ENCODE measurements around the gene RIMS4. TPM values are rescaled to one million over a fixed set of nuclear protein-coding genes. Genes with fewer than 3 reads are reported as not detected.

Gene RIMS4
- total RNA-seq, 4 donors from 2014 or later = 2.8 to 13.8 (median 7.9) TPM

DNA sequence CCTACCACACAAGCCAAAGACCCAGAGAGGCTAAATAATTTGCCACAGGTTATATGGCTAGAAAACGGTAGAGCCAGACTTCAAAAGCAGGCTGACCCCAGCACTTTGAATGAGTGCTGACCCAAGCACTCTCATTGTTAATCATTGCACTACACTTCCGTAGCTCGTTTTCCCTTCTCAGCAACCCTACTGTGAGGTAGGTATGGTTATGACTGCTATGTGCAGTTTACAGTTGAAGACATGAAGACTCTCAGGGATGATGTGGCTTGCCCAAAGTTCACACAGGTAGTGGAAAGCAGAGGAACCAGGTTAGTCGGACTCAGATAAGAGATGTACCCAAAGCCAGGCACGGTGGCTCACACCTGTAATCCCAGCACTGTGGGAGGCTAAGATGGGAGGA lies 33.5 kb upstream of the RIMS4 start:
- TF ChIP-seq, protein P1, sequence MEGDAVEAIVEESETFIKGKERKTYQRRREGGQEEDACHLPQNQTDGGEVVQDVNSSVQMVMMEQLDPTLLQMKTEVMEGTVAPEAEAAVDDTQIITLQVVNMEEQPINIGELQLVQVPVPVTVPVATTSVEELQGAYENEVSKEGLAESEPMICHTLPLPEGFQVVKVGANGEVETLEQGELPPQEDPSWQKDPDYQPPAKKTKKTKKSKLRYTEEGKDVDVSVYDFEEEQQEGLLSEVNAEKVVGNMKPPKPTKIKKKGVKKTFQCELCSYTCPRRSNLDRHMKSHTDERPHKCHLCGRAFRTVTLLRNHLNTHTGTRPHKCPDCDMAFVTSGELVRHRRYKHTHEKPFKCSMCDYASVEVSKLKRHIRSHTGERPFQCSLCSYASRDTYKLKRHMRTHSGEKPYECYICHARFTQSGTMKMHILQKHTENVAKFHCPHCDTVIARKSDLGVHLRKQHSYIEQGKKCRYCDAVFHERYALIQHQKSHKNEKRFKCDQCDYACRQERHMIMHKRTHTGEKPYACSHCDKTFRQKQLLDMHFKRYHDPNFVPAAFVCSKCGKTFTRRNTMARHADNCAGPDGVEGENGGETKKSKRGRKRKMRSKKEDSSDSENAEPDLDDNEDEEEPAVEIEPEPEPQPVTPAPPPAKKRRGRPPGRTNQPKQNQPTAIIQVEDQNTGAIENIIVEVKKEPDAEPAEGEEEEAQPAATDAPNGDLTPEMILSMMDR (IDR thresholded peaks at IDR 0.05) = no peak
- TF ChIP-seq POLR2A (IDR thresholded peaks at IDR 0.05) = no peak
- 75 to 79% methylated on average over 5 of the region's 5 CpGs for WGBS, 2 donors

DNA sequence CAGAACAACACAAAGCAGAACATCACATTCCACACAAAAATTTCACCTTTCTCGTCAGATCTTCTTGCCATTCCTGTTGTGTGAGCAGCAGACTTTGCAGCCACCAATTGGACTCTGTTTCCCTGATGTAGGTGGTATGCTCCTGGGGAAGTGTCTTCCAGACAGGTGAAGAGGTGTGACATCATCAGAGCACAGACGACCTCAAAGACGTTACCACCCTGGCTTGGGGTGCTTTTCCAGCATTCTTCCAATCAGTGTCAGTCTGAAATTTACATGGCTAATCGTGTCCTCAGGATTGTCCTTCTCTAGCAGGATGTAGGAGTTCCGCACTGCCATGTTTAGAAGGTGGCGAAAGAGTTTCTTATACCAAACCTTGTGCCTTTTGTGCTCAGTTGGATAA lies 31.6 kb upstream of the RIMS4 start:
- no peak overlapping the region for H3K27ac ChIP-seq
- H3K4me1 ChIP-seq = no peaks in the 10 kb centered on the region
- TF ChIP-seq POLR2A (IDR thresholded peaks at IDR 0.05) = no peak
- TF ChIP-seq, protein P1 (IDR thresholded peaks at IDR 0.05) = no peak
- DNase-seq = no peak
- H3K9me3 ChIP-seq = no peaks in the 10 kb centered on the region
- no peak overlapping the region for H3K4me3 ChIP-seq (replicated peaks in 1 of 3)
- 68 to 81% methylated on average over 6 of the region's 6 CpGs for WGBS, 2 donors
- H3K36me3 ChIP-seq = no peaks in the 10 kb centered on the region
- H3K27me3 ChIP-seq = no peaks in the 10 kb centered on the region
- intact Hi-C loops (cut with DNase I) = no loop called here

More for the DNA sequence above, 33.5 kb upstream of the RIMS4 start:
- Histone ChIP-seq H3K27ac (no peak overlapping the region), H3K9me3 (no peaks in the 10 kb centered on the region), H3K27me3 (no peaks in the 10 kb centered on the region), H3K36me3 (no peaks in the 10 kb centered on the region), H3K4me3 (replicated peaks in 1 of 3) (no peak overlapping the region), H3K4me1 (no peaks in the 10 kb centered on the region)
- intact Hi-C loops (cut with DNase I) = no loop called here
- no peak for DNase-seq

- TF ChIP-seq, protein P1 (IDR thresholded peaks at IDR 0.05) = no peak
- TF ChIP-seq POLR2A (IDR thresholded peaks at IDR 0.05) = no peak
- no peak for DNase-seq
- intact Hi-C loops (cut with DNase I) = no loop called here
- WGBS, 2 donors = 89 to 92% methylated on average over 5 of the region's 5 CpGs
- H3K27me3 ChIP-seq = no peaks in the 10 kb centered on the region
- H3K4me3 ChIP-seq (replicated peaks in 1 of 3) = no peak overlapping the region
- H3K9me3 ChIP-seq = no peaks in the 10 kb centered on the region
- no peaks in the 10 kb centered on the region for H3K4me1 ChIP-seq
- H3K27ac ChIP-seq = no peak overlapping the region
- no peaks in the 10 kb centered on the region for H3K36me3 ChIP-seq
Observed at GRCh38 chr20:44840826-44841225, 30.5 kb upstream of the RIMS4 start.

- Histone ChIP-seq H3K27me3 (no peaks in the 10 kb centered on the region), H3K27ac (no peak overlapping the region), H3K36me3 (no peaks in the 10 kb centered on the region), H3K4me1 (no peaks in the 10 kb centered on the region), H3K4me3 (replicated peaks in 1 of 3) (no peak overlapping the region), H3K9me3 (no peaks in the 10 kb centered on the region)
- DNase-seq = no peak
- 91 to 94% methylated on average over 5 of the region's 5 CpGs for WGBS, 2 donors
- intact Hi-C loops (cut with DNase I) = no loop called here
- no peak for TF ChIP-seq POLR2A (IDR thresholded peaks at IDR 0.05)
- TF ChIP-seq, protein P1 (IDR thresholded peaks at IDR 0.05) = no peak
Observed at GRCh38 chr20:44839481-44839880, 29.1 kb upstream of the RIMS4 start.

DNA sequence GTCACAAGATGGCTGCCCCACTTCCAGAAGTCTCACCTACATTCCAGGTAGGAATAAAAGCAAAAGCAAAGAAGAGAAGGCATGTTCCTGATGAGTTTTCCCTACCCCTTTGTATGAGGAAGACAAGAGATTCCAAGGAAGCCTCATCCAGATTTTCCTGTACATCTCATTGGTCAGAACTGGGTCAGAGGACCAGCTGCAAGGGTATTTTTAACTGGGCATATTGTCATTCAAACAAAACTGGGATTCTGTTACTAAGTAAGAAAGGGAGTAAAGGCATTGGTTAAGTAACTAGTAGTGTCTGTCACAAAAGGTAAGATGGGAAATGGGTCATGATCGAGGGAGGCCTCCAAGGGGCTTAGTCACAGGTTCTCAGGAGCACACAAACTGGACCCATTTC lies 28.2 kb upstream of the RIMS4 start:
- DNase-seq = no peak
- Histone ChIP-seq H3K27ac (no peak overlapping the region), H3K9me3 (no peaks in the 10 kb centered on the region), H3K27me3 (no peaks in the 10 kb centered on the region), H3K4me3 (replicated peaks in 1 of 3) (no peak overlapping the region), H3K36me3 (no peaks in the 10 kb centered on the region), H3K4me1 (no peaks in the 10 kb centered on the region)
- 84 to 94% methylated on average over 1 of the region's 1 CpG for WGBS, 2 donors
- intact Hi-C loops (cut with DNase I) = no loop called here
- TF ChIP-seq, protein P1 (IDR thresholded peaks at IDR 0.05) = no peak
- no peak for TF ChIP-seq POLR2A (IDR thresholded peaks at IDR 0.05)

Measured in thyroid gland (tissue), 4 donors.